HG03520 (cell line): Measurements from ENCODE around the gene ADAM22.

Experiments
- ATAC-seq: cut with Tn5 transposase; IDR thresholded peaks from one replicate; pipeline ENCODE4 v1.9.1; 2021; ENCODE audit warnings: mild to moderate bottlenecking, moderate library complexity; ENCODE audit not compliant: unreplicated experiment

Gene ADAM22

DNA sequence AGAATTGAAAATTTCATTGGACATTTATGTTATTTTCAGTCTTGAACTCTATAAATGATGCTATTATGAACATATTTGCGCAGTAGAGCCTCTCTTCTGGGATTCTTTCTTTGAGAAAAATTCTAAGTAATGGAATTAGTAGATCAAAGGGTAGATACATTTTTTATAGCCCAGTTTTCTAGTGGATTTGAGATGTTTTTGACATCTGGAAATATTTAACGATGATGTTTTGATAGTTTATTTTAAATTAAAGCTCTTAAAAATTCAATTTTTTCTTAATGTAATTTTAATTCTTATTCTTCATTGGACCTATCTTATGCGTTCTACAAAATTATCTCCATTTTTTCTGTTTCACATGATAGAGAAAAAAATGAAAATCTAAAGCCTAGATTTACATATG lies 103.0 kb downstream of the ADAM22 start:
- ATAC-seq, result no peak

DNA sequence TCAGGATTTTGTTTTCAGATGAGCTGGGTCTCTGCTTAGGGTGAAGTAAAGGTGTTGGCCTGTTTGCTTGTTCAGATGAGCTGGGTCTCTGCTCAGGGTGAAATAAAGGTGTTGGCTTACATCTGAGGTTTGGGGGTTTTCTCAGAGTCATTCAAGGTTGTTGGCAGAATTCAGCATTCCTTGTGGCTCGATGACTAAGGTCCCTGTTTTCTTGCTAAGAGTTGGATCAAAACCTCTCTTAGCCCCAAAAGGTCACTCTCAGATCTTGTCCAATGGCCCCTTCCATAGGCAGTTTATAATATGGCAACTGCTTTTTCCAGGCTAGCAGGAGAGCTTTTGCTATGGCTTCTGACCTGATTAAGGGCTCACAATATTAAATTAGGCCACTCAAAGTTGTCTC lies 106.6 kb downstream of the ADAM22 start:
- ATAC-seq, result no peak

- no peak for ATAC-seq
These were observed 107.5 kb downstream of the ADAM22 start for GRCh38 chr7:88041583-88041982.

DNA sequence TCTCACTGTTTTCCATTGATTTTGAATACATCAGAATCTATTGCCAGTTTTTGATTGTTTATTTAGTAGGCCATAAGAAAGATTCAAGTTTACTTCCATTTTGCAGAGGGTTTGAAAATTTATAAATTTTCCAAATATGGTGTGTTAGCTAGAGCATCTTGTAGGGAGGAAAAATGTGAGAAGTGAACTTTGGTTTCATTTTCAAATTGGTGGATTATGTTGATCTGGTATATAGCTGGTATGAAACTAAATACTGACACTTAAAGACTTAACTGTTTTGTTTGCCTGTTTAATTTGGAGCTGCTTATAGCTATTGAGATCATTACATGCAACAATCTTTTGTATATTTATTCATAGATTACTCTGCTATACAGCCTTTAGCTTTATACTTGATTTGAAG lies 108.1 kb downstream of the ADAM22 start:
- no peak for ATAC-seq

DNA sequence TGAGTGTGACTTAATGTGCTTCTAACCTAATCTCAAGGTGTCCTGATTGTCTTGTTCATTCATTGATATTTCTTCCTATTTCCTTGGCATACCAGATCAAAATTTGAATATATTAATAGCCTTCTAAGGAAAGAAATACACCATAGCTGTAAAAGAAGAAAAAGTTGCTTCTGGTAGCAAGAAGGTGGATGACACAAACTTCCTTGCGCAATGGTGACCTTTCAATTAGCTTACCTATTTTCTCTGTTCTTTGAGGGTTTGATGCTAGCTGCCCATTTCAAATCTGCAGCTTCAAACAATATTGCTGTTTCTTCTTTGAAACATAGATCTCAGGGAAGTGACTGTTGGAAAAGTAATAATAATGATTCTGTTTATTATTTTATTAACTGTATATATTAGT lies 108.8 kb downstream of the ADAM22 start:
- no peak for ATAC-seq

GRCh38 chr7:88044069-88044468 lies 110.0 kb downstream of the ADAM22 start:
- ATAC-seq, result no peak

GRCh38 chr7:88046839-88047573 lies 113.0 kb downstream of the ADAM22 start:
- no peak for ATAC-seq

- no peak for ATAC-seq
These were observed 123.6 kb downstream of the ADAM22 start for GRCh38 chr7:88057655-88058054.

DNA sequence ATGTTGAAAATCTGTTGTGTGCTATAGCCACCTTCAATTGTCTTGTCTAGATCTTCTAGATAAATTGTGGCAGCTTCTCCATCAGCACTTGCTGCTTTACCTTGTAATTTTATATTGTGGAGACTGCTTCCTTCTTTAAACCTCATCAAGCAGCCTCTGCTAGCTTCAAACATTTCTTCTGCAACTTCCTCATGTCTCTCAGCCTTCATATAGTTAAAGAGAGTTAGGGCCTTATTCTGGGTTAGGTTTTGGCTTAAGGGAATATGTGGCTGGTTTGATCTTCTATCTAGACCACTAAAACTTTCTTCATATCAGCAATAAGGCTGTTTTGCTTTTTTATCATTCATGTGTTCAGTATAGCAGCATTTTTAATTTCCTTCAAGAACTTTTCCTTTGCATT lies 128.2 kb downstream of the ADAM22 start:
- no peak for ATAC-seq

DNA sequence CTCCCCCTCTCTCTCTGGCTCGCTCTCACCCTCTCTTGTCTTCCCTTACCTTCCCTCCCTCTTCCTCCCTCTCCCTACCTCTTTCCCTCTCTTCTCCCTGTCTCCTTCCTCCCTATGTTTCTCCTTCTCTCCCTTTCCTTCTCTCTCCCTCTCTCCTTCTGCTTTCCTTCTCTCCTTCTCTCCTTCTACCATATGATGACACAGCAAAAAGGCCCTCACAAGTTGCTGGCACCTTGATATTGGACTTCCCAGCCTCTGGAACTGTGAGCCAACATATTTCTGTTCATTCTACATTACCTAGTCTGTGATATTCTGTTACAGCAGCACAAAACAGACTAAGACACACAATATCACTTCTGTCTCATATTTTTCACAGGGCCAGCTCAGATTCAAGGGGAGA lies 135.0 kb downstream of the ADAM22 start:
- no peak for ATAC-seq

- peak; percentile 76 for ATAC-seq
These were observed 138.1 kb downstream of the ADAM22 start for GRCh38 chr7:88071994-88072714.

GRCh38 chr7:88072715-88073055 lies 138.6 kb downstream of the ADAM22 start:
- ATAC-seq, result peak; percentile 35

GRCh38 chr7:88073626-88074025 lies 139.6 kb downstream of the ADAM22 start:
- no peak for ATAC-seq

- no peak for ATAC-seq
These were observed 141.2 kb downstream of the ADAM22 start for GRCh38 chr7:88075216-88075615.

DNA sequence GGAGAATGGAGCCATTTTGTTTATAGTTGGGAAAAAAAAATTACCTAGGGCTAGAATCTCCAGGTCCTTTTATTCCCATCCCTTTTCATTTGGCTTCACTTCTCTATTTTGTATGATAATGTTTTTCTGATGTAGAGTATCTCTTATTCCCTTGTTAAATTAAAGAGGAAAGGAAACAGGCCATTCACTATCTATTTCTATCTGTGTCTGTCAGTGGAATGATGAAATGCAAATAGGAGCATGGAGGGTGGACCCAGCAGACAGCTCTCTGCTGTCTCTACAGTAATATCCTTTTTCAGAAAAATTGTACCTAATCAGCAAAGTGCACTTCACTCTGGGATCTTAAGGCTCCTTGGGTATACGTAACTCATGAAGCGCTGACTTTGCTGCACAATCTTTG lies 149.8 kb downstream of the ADAM22 start:
- no peak for ATAC-seq

- no peak for ATAC-seq
These were observed 155.5 kb downstream of the ADAM22 start for GRCh38 chr7:88089561-88089960.

- ATAC-seq, result no peak
These were observed 156.2 kb downstream of the ADAM22 start for GRCh38 chr7:88090240-88090639.

DNA sequence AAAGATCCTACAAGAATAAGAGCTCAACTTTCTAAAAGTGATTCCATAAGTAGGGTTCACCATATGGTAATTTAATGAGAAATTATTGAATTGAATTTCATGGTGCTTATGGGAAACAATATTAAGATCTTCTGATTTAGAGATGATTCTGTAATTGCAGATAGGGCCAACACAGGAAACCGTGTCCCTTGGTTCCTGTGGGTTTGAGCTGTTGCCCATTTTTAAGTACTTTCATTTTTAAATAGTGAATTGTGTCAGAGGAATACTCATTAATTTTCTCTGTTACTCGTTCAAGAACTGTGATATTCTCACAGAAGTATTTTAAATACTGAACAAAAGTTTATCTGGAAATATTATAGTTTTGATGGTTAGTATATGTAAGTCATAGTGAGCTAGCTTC lies 156.6 kb downstream of the ADAM22 start:
- no peak for ATAC-seq

GRCh38 chr7:88091988-88092675 lies 158.1 kb downstream of the ADAM22 start:
- no peak for ATAC-seq

DNA sequence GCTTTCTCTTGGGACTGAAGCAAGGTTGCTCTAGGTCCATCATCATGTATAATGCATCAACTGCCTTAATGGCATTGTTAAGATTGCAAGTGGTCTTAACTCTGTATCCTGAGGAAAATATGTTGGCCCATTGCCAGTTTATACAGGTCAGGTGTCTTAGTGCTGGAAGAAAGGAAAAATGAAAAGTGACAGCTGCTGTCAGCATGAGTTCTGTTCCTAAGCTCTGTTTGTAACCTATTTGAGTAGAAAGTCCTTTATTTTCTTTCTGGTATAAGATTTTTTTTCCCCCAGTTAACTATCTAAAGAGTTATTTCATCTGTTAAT lies 158.6 kb downstream of the ADAM22 start:
- no peak for ATAC-seq

DNA sequence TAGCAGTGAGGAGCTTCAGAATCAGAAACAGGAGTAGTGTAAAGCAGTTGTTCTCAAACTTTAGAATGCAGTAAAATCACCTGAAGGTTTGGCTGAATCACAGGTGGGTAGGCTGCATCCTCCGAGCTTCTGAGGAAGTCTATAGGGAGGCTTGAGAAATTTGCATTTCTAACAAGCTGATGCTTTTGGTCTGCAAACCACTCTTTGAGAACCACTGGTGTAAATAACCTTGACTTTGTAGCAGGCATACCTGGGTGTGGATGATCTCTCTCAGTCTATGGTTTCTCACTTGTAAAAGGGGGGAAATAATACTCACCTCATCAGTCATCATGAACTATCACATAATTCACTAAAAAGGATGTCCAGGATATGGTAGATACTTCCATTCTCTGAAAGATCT lies 167.7 kb downstream of the ADAM22 start:
- no peak for ATAC-seq

- ATAC-seq, result no peak
These were observed 168.6 kb downstream of the ADAM22 start for GRCh38 chr7:88102675-88103074.
